Activated CD4-positive, alpha-beta memory T cell treated with anti-CD3 and anti-CD28 coated beads for 36 hours (primary cell): ENCODE results near the gene ISL2. TPM values are rescaled to one million over a fixed set of nuclear protein-coding genes. Genes with fewer than 3 reads are reported as not detected.

Source experiments
- CTCF ChIA-PET: fragments of 350-600 bp; sonication (Branson Sonifier 250); formaldehyde crosslinking; loops from one replicate; lab custom pipeline; 2021; ENCODE audit warnings: antibody characterized with exemption, inconsistent platforms; lab: Charles Lee
- POLR2A ChIA-PET: fragments of 350-600 bp; sonication (Branson Sonifier 250); formaldehyde crosslinking; loops from one replicate; lab custom pipeline; 2021; ENCODE audit warnings: antibody characterized with exemption; lab: Charles Lee
- DNase-seq: peaks from one replicate; pipeline ENCODE4 v3.0.0-alpha.2; 2020
- H3K27ac Mint-ChIP-seq: one replicate; pipeline ENCODE4 v1.8.0; 2021; ENCODE audit warnings: mixed read lengths
- H3K27me3 Mint-ChIP-seq: one replicate; pipeline ENCODE4 v1.8.0; 2021; ENCODE audit warnings: mixed read lengths
- H3K36me3 Mint-ChIP-seq: one replicate; pipeline ENCODE4 v1.8.0; 2021; ENCODE audit warnings: mixed read lengths
- H3K4me1 Mint-ChIP-seq: one replicate; pipeline ENCODE4 v1.8.0; 2021; ENCODE audit warnings: low read depth, mixed read lengths
- H3K4me3 Mint-ChIP-seq: one replicate; pipeline ENCODE4 v1.8.0; 2021; ENCODE audit warnings: mild to moderate bottlenecking, mixed read lengths
- H3K9me3 Mint-ChIP-seq: one replicate; pipeline ENCODE4 v1.8.0; 2021; ENCODE audit warnings: mixed read lengths
- intact Hi-C: fragments of 100-400 bp; cut with micrococcal nuclease; formaldehyde crosslinking; loops from one replicate; pipeline ENCODE4 v1.15.1; 2023
- total RNA-seq, 2 experiments: library from RNA; stranded (reverse); gene quantifications; one replicate each; pipeline ENCODE4 v1.2.3, GENCODE V29; 2021

Gene ISL2
- total RNA-seq, 2 experiments from 2014 or later: 0.15 to 0.19 TPM

DNA sequence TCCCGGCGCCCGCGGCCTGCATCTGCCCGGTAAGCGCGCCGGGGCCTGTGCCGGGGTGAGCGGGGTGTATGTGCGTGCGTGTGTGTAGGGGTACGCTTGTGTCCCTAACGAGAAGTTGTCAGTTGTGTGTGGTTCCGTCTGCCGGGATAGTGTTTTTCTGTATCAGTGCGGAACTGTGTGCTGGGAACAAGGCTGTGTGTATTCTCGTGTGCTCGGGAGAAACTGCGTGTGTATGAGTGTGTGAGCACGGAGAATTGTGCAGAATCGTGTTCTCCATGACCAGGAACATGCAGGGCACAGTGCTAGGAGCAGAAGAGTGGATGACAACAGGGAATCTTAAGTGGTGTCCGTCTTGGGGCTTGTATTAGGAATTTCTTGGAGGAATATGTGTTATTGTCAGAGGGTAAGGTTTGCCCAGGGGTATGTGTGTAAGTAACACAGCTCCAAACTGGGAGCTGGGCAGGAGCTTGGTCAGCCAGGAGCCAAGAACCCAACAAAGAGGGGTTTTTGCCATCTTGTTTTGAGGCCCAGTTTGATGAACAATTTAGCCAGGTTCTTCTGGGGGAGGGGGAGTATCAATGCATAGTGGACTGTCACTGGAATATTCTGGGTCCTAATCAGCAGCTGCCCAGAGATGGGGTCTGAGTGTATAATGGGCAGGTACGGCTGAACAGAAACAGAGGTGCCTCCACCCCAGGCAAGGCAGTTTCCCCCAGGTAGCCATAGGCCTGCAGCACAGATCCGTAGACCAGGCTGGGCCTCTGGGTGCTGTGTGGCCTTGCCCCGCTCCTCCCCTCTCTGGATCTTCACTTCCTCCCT lies 2.1 kb downstream of the ISL2 start:
- DNase-seq: no peak
- H3K27ac Mint-ChIP-seq: no peak overlapping the region
- peaks cover 57% of the 10 kb centered on the region for H3K4me1 Mint-ChIP-seq
- peak overlapping the region; percentile 14 for H3K4me3 Mint-ChIP-seq
- H3K36me3 Mint-ChIP-seq: no peaks in the 10 kb centered on the region
- no peaks in the 10 kb centered on the region for H3K9me3 Mint-ChIP-seq
- CTCF ChIA-PET: no interaction called here
- POLR2A ChIA-PET: no interaction called here
- H3K27me3 Mint-ChIP-seq: peaks cover 76% of the 10 kb centered on the region
- intact Hi-C loops: loop anchor here (10.0 kb wide), 1 partner anchor 154 kb away; no protein-coding TSS in a partner anchor

DNA sequence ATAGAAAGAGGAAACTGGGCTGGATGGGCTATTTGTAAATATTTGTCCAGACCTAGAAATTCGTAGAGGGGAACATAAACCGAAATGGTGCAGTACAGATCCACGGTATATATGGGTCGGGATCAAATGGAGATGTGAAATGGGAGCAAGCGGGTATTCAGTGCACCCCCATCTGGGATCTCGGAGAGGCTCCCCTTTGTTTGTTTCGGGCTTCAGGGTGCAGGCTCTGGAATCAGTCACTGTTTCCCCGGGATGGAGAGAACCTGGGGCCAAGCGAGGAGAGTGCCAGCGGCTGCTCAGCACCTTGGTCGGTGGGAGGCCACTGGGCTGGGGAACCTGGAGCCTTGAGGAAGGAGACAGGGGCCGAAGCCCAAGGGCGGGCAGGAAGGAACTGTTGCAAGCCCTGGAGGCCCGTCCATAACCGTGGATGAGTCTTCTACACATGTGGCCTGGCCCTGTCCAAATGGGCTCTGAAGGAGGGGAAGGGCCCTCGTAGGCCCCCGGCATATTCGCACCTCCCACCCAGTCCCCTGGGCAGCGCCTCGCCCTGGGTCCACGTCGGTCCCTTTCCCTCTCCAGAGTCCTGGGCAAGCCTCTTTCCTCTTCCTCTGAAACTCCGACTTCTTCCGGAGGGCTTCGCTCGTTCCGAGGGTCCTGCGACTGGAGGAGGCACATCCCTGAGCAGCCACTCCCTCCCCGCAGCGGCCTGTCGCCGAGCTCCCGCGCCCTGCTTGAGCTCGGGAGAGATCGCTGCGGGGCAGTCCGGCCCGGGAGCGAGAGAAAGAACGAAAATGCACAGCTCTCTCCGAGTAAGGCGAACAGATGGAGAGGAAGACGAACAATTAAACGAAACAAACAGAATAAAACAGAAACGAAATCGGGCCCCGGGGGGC lies 3.0 kb downstream of the ISL2 start:
- H3K27ac Mint-ChIP-seq: no peak overlapping the region
- no peaks in the 10 kb centered on the region for H3K36me3 Mint-ChIP-seq
- intact Hi-C loops: loop anchor here (10.0 kb wide), 1 partner anchor 155 kb away; no protein-coding TSS in a partner anchor
- H3K27me3 Mint-ChIP-seq: peaks cover 77% of the 10 kb centered on the region
- no peak for DNase-seq
- no peaks in the 10 kb centered on the region for H3K9me3 Mint-ChIP-seq
- ChIA-PET CTCF (no interaction called here), POLR2A (no interaction called here)
- peaks cover 57% of the 10 kb centered on the region for H3K4me1 Mint-ChIP-seq
- H3K4me3 Mint-ChIP-seq: peak overlapping the region; percentile 73

DNA sequence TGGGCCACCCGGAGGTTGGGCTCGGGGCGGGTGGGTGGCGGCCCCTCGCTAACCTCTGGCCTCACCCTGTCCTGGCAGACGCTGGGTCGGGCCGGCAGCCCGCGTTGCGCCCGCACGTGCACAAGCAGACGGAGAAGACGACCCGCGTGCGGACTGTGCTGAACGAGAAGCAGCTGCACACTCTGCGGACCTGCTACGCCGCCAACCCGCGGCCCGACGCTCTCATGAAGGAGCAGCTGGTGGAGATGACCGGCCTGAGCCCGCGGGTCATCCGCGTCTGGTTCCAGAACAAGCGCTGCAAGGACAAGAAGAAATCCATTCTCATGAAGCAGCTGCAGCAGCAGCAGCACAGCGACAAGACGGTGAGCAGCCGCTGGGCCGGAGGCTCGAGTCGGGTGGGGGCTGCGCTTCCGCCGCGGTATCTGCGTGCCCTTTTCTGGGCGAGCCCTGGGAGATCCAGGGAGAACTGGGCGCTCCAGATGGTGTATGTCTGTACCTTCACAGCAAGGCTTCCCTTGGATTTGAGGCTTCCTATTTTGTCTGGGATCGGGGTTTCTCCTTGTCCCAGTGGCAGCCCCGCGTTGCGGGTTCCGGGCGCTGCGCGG lies 3.7 kb downstream of the ISL2 start:
- peaks cover 56% of the 10 kb centered on the region for H3K4me1 Mint-ChIP-seq
- CTCF ChIA-PET: interaction anchor here (1.9 kb wide), 1 partner anchor 105 kb away, joined by 5 read pairs; no protein-coding TSS in a partner anchor
- H3K9me3 Mint-ChIP-seq: no peaks in the 10 kb centered on the region
- no peaks in the 10 kb centered on the region for H3K36me3 Mint-ChIP-seq
- peaks cover 76% of the 10 kb centered on the region for H3K27me3 Mint-ChIP-seq
- H3K4me3 Mint-ChIP-seq: peak overlapping the region; percentile 73
- POLR2A ChIA-PET: interaction anchor here (0.6 kb wide), 1 partner anchor 43 kb away, joined by 3 read pairs; no protein-coding TSS in a partner anchor
- peak; percentile 39 for DNase-seq
- intact Hi-C loops: no loop called here
- no peak overlapping the region for H3K27ac Mint-ChIP-seq

DNA sequence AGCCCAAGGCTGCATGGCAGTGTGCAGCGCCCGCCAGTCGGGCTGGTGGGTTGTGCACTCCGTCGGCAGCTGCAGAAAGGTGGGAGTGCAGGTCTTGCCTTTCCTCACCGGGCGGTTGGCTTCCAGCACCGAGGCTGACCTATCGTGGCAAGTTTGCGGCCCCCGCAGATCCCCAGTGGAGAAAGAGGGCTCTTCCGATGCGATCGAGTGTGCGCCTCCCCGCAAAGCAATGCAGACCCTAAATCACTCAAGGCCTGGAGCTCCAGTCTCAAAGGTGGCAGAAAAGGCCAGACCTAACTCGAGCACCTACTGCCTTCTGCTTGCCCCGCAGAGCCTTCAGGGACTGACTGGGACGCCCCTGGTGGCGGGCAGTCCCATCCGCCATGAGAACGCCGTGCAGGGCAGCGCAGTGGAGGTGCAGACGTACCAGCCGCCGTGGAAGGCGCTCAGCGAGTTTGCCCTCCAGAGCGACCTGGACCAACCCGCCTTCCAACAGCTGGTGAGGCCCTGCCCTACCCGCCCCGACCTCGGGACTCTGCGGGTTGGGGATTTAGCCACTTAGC lies 4.3 kb downstream of the ISL2 start:
- H3K4me1 Mint-ChIP-seq: peaks cover 55% of the 10 kb centered on the region
- CTCF ChIA-PET: interaction anchor here (0.6 to 1.9 kb wide), 3 partner anchors 13 to 279 kb away, joined by 4 to 5 read pairs (median 5); no protein-coding TSS in a partner anchor
- H3K27me3 Mint-ChIP-seq: peaks cover 76% of the 10 kb centered on the region
- peak; percentile 68 for DNase-seq
- POLR2A ChIA-PET: interaction anchor here (0.6 kb wide), 1 partner anchor 43 kb away, joined by 3 read pairs; no protein-coding TSS in a partner anchor
- H3K36me3 Mint-ChIP-seq: no peaks in the 10 kb centered on the region
- no peak overlapping the region for H3K27ac Mint-ChIP-seq
- no peaks in the 10 kb centered on the region for H3K9me3 Mint-ChIP-seq
- H3K4me3 Mint-ChIP-seq: peak overlapping the region; percentile 73
- intact Hi-C loops: no loop called here

DNA sequence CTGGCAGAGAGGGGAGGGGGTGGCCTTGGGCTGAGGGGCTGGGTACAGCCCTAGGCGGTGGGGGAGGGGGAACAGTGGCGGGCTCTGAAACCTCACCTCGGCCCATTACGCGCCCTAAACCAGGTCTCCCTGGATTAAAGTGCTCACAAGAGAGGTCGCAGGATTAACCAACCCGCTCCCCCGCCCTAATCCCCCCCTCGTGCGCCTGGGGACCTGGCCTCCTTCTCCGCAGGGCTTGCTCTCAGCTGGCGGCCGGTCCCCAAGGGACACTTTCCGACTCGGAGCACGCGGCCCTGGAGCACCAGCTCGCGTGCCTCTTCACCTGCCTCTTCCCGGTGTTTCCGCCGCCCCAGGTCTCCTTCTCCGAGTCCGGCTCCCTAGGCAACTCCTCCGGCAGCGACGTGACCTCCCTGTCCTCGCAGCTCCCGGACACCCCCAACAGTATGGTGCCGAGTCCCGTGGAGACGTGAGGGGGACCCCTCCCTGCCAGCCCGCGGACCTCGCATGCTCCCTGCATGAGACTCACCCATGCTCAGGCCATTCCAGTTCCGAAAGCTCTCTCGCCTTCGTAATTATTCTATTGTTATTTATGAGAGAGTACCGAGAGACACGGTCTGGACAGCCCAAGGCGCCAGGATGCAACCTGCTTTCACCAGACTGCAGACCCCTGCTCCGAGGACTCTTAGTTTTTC lies 4.9 kb downstream of the ISL2 start:
- H3K9me3 Mint-ChIP-seq: no peaks in the 10 kb centered on the region
- peaks cover 57% of the 10 kb centered on the region for H3K4me1 Mint-ChIP-seq
- H3K4me3 Mint-ChIP-seq: peak overlapping the region; percentile 33
- ChIA-PET CTCF (interaction anchor here (0.6 to 1.9 kb wide), 3 partner anchors 13 to 279 kb away, joined by 4 to 5 read pairs (median 5); no protein-coding TSS in a partner anchor), POLR2A (no interaction called here)
- no peak overlapping the region for H3K27ac Mint-ChIP-seq
- intact Hi-C loops: no loop called here
- no peak for DNase-seq
- peaks cover 77% of the 10 kb centered on the region for H3K27me3 Mint-ChIP-seq
- no peaks in the 10 kb centered on the region for H3K36me3 Mint-ChIP-seq

DNA sequence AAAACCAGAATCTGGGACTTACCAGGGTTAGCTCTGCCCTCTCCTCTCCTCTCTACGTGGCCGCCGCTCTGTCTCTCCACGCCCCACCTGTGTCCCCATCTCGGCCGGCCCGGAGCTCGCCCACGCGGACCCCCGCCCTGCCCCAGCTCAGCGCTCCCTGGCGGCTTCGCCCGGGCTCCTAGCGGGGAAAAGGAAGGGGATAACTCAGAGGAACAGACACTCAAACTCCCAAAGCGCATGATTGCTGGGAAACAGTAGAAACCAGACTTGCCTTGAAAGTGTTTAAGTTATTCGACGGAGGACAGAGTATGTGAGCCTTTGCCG lies 5.4 kb downstream of the ISL2 start:
- no peaks in the 10 kb centered on the region for H3K9me3 Mint-ChIP-seq
- peaks cover 55% of the 10 kb centered on the region for H3K4me1 Mint-ChIP-seq
- ChIA-PET POLR2A (no interaction called here), CTCF (interaction anchor here (1.9 kb wide), 1 partner anchor 107 kb away, joined by 5 read pairs; no protein-coding TSS in a partner anchor)
- H3K27ac Mint-ChIP-seq: no peak overlapping the region
- H3K4me3 Mint-ChIP-seq: peak overlapping the region; percentile 33
- no peak for DNase-seq
- intact Hi-C loops: no loop called here
- H3K36me3 Mint-ChIP-seq: no peaks in the 10 kb centered on the region
- peaks cover 72% of the 10 kb centered on the region for H3K27me3 Mint-ChIP-seq

DNA sequence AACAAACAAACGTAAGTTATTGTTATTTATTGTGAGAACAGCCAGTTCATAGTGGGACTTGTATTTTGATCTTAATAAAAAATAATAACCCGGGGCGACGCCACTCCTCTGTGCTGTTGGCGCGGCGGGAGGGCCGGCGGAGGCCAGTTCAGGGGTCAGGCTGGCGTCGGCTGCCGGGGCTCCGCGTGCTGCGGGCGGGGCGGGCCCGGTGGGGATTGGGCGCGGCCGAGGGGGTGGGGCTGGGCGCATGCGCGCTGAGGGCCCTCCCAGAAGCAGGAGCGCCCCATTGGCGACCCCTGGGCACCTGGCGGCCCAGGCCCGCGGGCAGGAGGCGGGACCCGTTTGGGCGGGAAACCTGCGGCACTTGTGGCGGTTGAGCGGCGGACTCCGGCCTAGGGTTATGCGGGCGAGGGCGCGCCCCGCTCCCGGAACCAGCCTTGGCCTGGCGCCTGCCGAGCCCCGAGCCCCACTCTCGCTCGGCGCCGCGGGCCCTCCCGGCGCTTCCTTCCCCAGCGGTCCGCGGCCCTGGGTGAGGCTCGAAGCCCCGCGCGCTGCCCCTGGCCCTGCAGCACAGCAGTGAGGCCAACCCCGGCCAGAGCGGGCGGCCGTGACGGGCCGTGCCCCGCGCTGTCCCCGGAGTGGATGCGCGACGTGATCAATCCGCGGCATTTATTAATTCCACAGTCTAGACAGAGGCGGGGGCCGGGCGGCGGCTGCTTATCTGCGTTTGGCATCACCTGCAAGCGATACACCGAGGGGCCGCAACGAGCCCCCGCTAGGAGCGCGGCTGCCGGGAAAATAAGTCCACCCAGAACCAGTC lies 6.0 kb downstream of the ISL2 start:
- intact Hi-C loops: no loop called here
- no peak overlapping the region for H3K4me3 Mint-ChIP-seq
- peaks cover 50% of the 10 kb centered on the region for H3K4me1 Mint-ChIP-seq
- H3K9me3 Mint-ChIP-seq: no peaks in the 10 kb centered on the region
- POLR2A ChIA-PET: no interaction called here
- peaks cover 2% of the 10 kb centered on the region for H3K36me3 Mint-ChIP-seq
- no peak for DNase-seq
- CTCF ChIA-PET: interaction anchor here (1.9 kb wide), 1 partner anchor 107 kb away, joined by 5 read pairs; no protein-coding TSS in a partner anchor
- H3K27ac Mint-ChIP-seq: no peak overlapping the region
- peaks cover 69% of the 10 kb centered on the region for H3K27me3 Mint-ChIP-seq

DNA sequence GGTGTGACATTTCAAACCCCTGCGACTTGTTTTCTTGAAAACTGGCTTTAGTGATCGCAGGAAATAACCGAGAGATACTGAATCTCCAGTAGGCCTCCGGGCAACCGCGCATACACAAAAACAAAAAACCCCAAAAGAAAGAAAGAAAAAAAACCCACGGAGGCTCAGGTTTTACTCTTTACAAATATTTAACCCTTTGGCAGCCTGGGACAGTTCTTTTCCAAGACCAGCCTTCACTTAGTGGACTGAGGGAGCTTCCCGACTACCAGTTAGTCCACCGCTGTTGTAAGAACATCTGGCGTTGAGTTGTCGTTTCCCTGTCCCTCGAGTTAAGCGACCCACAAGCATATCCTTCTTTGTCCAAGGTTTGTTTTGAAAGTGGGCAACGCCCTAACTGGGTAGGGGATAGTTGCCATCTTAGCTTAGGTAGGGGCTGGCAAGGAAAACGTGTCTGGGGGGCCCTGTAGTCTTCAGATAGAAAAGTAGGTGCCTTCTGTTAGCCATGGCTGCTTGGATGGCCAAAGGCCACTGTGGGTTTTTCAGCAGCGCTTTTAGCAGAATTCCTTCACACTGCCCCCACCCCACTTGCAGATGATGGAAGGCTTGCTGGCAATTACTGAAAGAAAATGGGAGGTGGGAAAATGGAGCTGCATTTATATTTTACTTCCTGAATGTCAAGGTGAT lies 6.9 kb downstream of the ISL2 start:
- Mint-ChIP-seq H3K36me3 (peaks cover 9% of the 10 kb centered on the region), H3K4me3 (no peak overlapping the region), H3K27ac (no peak overlapping the region), H3K27me3 (peaks cover 72% of the 10 kb centered on the region), H3K4me1 (peaks cover 48% of the 10 kb centered on the region), H3K9me3 (no peaks in the 10 kb centered on the region)
- intact Hi-C loops: no loop called here
- DNase-seq: no peak
- POLR2A ChIA-PET: no interaction called here
- CTCF ChIA-PET: no interaction called here

DNA sequence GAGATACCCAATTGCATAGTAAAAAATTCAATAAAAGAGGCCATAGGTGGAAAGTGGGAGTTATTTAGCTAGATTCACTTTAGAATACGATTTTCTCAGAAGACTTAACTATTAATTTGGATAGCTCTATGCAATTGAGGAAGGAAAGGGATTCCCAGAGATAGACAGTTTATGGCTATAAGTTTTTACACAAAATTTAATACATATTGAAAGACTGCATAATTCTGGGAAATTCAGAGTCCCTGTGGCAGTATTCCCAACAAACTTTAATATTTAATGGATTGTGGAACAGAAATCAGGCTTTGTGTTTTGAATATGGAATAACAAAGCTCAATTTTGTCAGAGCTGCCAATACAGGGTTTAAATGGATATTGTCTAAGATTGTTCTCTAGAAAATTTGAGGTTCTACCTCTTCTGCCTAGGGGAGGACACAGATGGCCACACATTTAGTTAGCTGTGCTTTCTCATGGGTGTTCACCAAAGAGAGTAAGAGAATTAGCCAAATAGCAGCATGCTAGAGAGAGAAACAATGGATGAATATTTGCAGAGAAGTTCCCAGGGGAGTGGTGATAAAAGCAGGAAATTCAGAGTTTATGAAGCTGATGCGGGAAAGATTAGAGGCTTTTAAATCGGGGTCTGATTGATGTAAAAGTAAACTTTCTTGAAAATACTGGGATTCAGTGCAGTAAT lies 8.5 kb downstream of the ISL2 start:
- no peaks in the 10 kb centered on the region for H3K9me3 Mint-ChIP-seq
- H3K4me3 Mint-ChIP-seq: peak overlapping the region; percentile 10
- POLR2A ChIA-PET: interaction anchor here (1.0 kb wide), 1 partner anchor 9 kb away, joined by 5 read pairs; no protein-coding TSS in a partner anchor
- H3K4me1 Mint-ChIP-seq: peaks cover 37% of the 10 kb centered on the region
- peaks cover 58% of the 10 kb centered on the region for H3K27me3 Mint-ChIP-seq
- no peak for DNase-seq
- intact Hi-C loops: no loop called here
- no peak overlapping the region for H3K27ac Mint-ChIP-seq
- peaks cover 13% of the 10 kb centered on the region for H3K36me3 Mint-ChIP-seq
- CTCF ChIA-PET: interaction anchor here (1.2 to 1.7 kb wide), 3 partner anchors 9 to 521 kb away, joined by 3 to 5 read pairs (median 5); partner anchors contain the start of gene ISL2
